B cell (primary cell): Measurements from ENCODE around the gene BABAM2. TPM values are rescaled to one million over a fixed set of nuclear protein-coding genes. Genes with fewer than 3 reads are reported as not detected.

ENCODE experiments used
- ATAC-seq: fragments of 200-7000 bp; cut with Tn5 transposase; one replicate; pipeline ENCODE4 v1.10.0; 2021; ENCODE audit warnings: low read depth, mild to moderate bottlenecking, moderate number of reproducible peaks, moderate library complexity
- CTCF ChIA-PET: fragments of 350-600 bp; sonication (Branson Sonifier 250); formaldehyde crosslinking; loops from one replicate; lab custom pipeline; 2021; ENCODE audit warnings: antibody characterized with exemption, inconsistent platforms; lab: Charles Lee
- POLR2A ChIA-PET: fragments of 350-600 bp; sonication (Branson Sonifier 250); formaldehyde crosslinking; loops from one replicate; lab custom pipeline; 2021; ENCODE audit warnings: antibody characterized with exemption; lab: Charles Lee
- DNase-seq: peaks from one replicate; pipeline ENCODE4 v3.0.0; 2013
- H2AFZ ChIP-seq: 2 replicates; pipeline ENCODE4 v1.6.1; 2012; ENCODE audit warnings: mild to moderate bottlenecking, low read depth, low read length; ENCODE audit not compliant: insufficient read depth, poor library complexity, severe bottlenecking
- H3K27ac ChIP-seq, 2 donors: 1 replicate in 1 of 2; 2 replicates in 1 of 2; pipeline ENCODE4 v1.5.1; 2012 to 2013; ENCODE audit warnings: low read length in 2 of 2, mild to moderate bottlenecking in 2 of 2, moderate library complexity in 1 of 2
- H3K27me3 ChIP-seq, 4 experiments: fragments of 200-600 bp in 1 of 4; sonication (generic) in 1 of 4; replicated peaks in 1 of 4; 1 replicate in 2 of 4; 2 replicates in 2 of 4; pipeline versions ENCODE4 v1.6.1 to v1.7.0; 2013 to 2016; ENCODE audit warnings: low read length in 3 of 4, mild to moderate bottlenecking in 2 of 4, mixed read lengths in 1 of 4, moderate library complexity in 1 of 4; ENCODE audit not compliant: insufficient read depth in 4 of 4, control insufficient read depth in 3 of 4; ENCODE audit errors: control extremely low read depth in 1 of 4
- H3K36me3 ChIP-seq, 2 experiments: replicated peaks in 1 of 2; 1 replicate in 1 of 2; 2 replicates in 1 of 2; pipeline versions ENCODE4 v1.6.1 to v1.7.1; 2013; ENCODE audit warnings: low read length in 1 of 2; ENCODE audit not compliant: insufficient read depth in 2 of 2, control insufficient read depth in 1 of 2; ENCODE audit errors: control extremely low read depth in 1 of 2, extremely low read depth in 1 of 2
- H3K4me1 ChIP-seq, 2 donors: fragments of 200-600 bp in 1 of 2; sonication (generic) in 1 of 2; 1 replicate in 1 of 2; 2 replicates in 1 of 2; pipeline versions ENCODE4 v1.5.1 to v1.6.1; 2013 to 2017; ENCODE audit warnings: low read length in 2 of 2; ENCODE audit not compliant: control insufficient read depth in 2 of 2, insufficient read depth in 2 of 2
- H3K4me2 ChIP-seq: replicated peaks from 2 replicates; pipeline ENCODE3; 2012; ENCODE audit warnings: mild to moderate bottlenecking, low read depth, low read length; ENCODE audit not compliant: poor library complexity, severe bottlenecking
- H3K4me3 ChIP-seq, 5 experiments: fragments of 200-600 bp in 1 of 5; sonication (generic) in 1 of 5; 1 replicate in 3 of 5; 2 replicates in 2 of 5; pipeline versions ENCODE4 v1.5.1 to v1.7.0; 2011 to 2016; ENCODE audit warnings: low read length in 4 of 5, mild to moderate bottlenecking in 4 of 5, low read depth in 2 of 5, control low read depth in 1 of 5, moderate library complexity in 1 of 5; ENCODE audit not compliant: insufficient read depth in 1 of 5; ENCODE audit errors: control extremely low read depth in 1 of 5, extremely low read depth in 1 of 5
- H3K79me2 ChIP-seq: fragments of 200-600 bp; sonication (generic); one replicate; pipeline ENCODE4 v1.6.0; 2016; ENCODE audit warnings: low read length; ENCODE audit not compliant: control insufficient read depth, insufficient read depth
- H3K9ac ChIP-seq: fragments of 200-600 bp; sonication (generic); 2 replicates; pipeline ENCODE4 v1.6.1; 2017; ENCODE audit warnings: mild to moderate bottlenecking, low read length, moderate library complexity
- H3K9me3 ChIP-seq, 3 donors: one replicate each; pipeline versions ENCODE4 v1.6.1 to v1.7.1; 2013; ENCODE audit warnings: low read length in 2 of 3; ENCODE audit not compliant: control insufficient read depth in 2 of 3, insufficient read depth in 1 of 3; ENCODE audit errors: control extremely low read depth in 1 of 3
- H4K20me1 ChIP-seq: 2 replicates; pipeline ENCODE4 v1.6.0; 2012; ENCODE audit warnings: mild to moderate bottlenecking, low read length; ENCODE audit not compliant: insufficient read depth, control insufficient read depth, poor library complexity, severe bottlenecking
- H3K27ac Mint-ChIP-seq: one replicate; pipeline ENCODE4 v1.8.0; 2021; ENCODE audit warnings: mixed read lengths
- H3K27me3 Mint-ChIP-seq: one replicate; pipeline ENCODE4 v1.8.0; 2021; ENCODE audit warnings: mixed read lengths
- H3K4me1 Mint-ChIP-seq: one replicate; pipeline ENCODE4 v1.8.0; 2021; ENCODE audit warnings: mixed read lengths
- H3K4me3 Mint-ChIP-seq: one replicate; pipeline ENCODE4 v1.8.0; 2021; ENCODE audit warnings: mixed read lengths
- H3K9me3 Mint-ChIP-seq: one replicate; pipeline ENCODE4 v1.8.0; 2022; ENCODE audit warnings: mixed read lengths; ENCODE audit not compliant: insufficient read depth
- EZH2 ChIP-seq: IDR thresholded peaks from 2 replicates; pipeline ENCODE4 v1.6.1; 2012; ENCODE audit warnings: borderline replicate concordance, low read depth, mild to moderate bottlenecking, moderate library complexity, low read length; ENCODE audit not compliant: insufficient read depth, poor library complexity, severe bottlenecking
- whole genome bisulfite sequencing: methylation state at CpG from one replicate; pipeline ENCODE4 v1.1.5; 2013; ENCODE audit warnings: missing lambda C conversion rate; ENCODE audit not compliant: insufficient coverage; 5-methylcytosine and 5-hydroxymethylcytosine counted together
- intact Hi-C: fragments of 100-400 bp; cut with micrococcal nuclease; formaldehyde crosslinking; loops from one replicate; pipeline ENCODE4 v1.10.0; 2022
- polyA plus RNA-seq: library from polyadenylated mRNA; depleted of rRNA; stranded (reverse); fragments of >200 nt; gene quantifications from 2 replicates; pipeline ENCODE4 v1.2.3, GENCODE V29; 2012
- total RNA-seq, 2 donors: library from RNA; stranded (reverse); fragments of 120-200 nt in 1 of 2; gene quantifications; 1 replicate in 1 of 2; 2 replicates in 1 of 2; pipeline versions ENCODE4 v1.2.3 to v1.2.4, GENCODE V29; 2013 to 2022
- TF ChIP-seq, protein P1 (sequence below): fragments of 200-600 bp; IDR thresholded peaks from one replicate; pipeline ENCODE4 v1.8.0; 2022; ENCODE audit warnings: antibody characterized with exemption, mild to moderate bottlenecking

Gene BABAM2
- total and polyA plus RNA-seq, 2 donors (not counting 1 experiment from before 2014, with no cell fraction given) = 22.3 to 69.6 TPM

DNA sequence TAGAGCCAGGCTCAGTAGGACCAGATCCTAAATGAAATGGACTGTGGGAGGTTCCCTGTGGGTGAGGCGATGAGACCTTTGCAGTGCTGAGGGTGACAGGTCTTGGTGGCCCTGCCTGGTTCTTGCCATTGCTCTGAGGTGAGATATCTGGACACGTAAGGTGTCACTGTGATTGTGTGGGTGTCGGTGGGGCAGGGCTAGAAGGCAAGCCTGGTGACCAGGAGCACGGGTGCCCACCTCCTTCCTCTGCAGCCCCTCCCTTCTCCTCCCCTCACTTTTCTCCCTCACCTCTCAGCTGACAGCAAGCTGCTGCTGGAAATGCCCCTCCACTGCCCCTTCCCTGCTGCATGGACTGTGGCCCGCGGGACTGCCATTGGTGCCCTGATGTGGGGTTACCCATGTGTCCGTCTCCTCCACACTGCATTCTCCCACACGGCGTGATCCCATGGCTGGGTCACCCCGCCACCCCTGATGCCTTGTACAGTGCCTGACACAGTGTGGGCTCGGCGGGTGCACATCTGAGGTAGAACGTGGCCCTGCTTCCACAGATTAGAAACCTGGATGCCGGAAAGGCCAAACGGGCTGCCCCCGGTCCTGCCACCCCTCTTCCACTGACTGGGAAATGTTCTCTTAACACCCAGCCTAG, 446.6 kb downstream of the BABAM2 start:
- TF ChIP-seq, protein P1, sequence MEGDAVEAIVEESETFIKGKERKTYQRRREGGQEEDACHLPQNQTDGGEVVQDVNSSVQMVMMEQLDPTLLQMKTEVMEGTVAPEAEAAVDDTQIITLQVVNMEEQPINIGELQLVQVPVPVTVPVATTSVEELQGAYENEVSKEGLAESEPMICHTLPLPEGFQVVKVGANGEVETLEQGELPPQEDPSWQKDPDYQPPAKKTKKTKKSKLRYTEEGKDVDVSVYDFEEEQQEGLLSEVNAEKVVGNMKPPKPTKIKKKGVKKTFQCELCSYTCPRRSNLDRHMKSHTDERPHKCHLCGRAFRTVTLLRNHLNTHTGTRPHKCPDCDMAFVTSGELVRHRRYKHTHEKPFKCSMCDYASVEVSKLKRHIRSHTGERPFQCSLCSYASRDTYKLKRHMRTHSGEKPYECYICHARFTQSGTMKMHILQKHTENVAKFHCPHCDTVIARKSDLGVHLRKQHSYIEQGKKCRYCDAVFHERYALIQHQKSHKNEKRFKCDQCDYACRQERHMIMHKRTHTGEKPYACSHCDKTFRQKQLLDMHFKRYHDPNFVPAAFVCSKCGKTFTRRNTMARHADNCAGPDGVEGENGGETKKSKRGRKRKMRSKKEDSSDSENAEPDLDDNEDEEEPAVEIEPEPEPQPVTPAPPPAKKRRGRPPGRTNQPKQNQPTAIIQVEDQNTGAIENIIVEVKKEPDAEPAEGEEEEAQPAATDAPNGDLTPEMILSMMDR = no peak
- no peak for TF ChIP-seq EZH2
- Histone ChIP-seq H4K20me1 (no peaks in the 10 kb centered on the region), H3K36me3 (no peaks in the 10 kb centered on the region), H3K27me3 (no peaks in the 10 kb centered on the region), H2AFZ (no peak overlapping the region), H3K4me1 (no peaks in the 10 kb centered on the region), H3K9ac (no peak overlapping the region), H3K27ac (no peak overlapping the region), H3K9me3 (no peaks in the 10 kb centered on the region), H3K4me2 (no peak overlapping the region), H3K4me3 (no peak overlapping the region), H3K79me2 (no peaks in the 10 kb centered on the region)
- DNase-seq (no peak), ATAC-seq (no peak)
- peak overlapping the region; percentile 37 for H3K27ac Mint-ChIP-seq
- WGBS = 84% methylated on average over 13 of the region's 16 CpGs
- no peaks in the 10 kb centered on the region for H3K4me1 Mint-ChIP-seq
- H3K4me3 Mint-ChIP-seq = no peak overlapping the region
- POLR2A ChIA-PET = no interaction called here
- H3K27me3 Mint-ChIP-seq = no peaks in the 10 kb centered on the region
- CTCF ChIA-PET = no interaction called here
- intact Hi-C loops = no loop called here
- H3K9me3 Mint-ChIP-seq = no peaks in the 10 kb centered on the region

DNA sequence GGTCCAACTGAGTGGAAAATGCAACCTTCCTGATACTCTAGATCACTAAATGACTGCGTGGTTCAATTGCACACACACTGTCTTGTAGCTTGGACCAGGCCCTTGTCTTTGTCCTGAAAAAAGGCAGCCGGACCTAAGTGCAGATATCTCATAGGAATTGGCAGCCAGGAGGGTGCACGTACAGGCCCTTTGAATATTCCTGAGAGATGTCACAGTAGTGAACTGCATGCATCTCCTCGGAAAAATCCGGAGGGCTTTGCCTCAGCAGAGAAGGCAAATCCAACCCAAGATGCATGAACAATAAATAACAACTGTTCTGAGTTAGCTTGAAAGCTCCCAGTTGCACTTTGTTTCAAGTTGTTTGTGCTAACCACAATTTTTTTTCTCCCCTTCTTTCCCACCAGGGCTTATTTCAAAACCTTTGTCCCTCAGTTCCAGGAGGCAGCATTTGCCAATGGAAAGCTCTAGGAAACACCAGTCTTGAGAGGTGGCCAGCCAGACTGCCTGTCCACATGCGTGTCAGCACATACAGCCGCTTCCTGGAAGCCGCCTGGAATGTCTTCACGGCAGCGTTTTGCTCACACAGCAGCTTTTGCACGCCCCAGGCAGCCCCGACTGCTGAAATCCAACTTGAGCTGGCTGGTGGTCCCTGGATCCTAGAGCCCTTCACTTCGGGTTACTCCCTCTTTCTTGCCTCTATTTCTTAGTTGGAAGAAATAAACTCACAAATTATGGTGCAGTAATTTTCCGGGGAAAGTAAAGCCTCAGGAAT, 447.7 kb downstream of the BABAM2 start:
- ChIA-PET POLR2A (no interaction called here), CTCF (no interaction called here)
- no peaks in the 10 kb centered on the region for H3K4me1 Mint-ChIP-seq
- Histone ChIP-seq H3K4me2 (no peak overlapping the region), H3K9me3 (no peaks in the 10 kb centered on the region), H3K27me3 (no peaks in the 10 kb centered on the region), H3K27ac (no peak overlapping the region), H2AFZ (no peak overlapping the region), H3K4me3 (no peak overlapping the region), H4K20me1 (no peaks in the 10 kb centered on the region), H3K4me1 (no peaks in the 10 kb centered on the region), H3K79me2 (no peaks in the 10 kb centered on the region), H3K9ac (no peak overlapping the region), H3K36me3 (no peaks in the 10 kb centered on the region)
- H3K9me3 Mint-ChIP-seq = no peaks in the 10 kb centered on the region
- intact Hi-C loops = no loop called here
- H3K27me3 Mint-ChIP-seq = no peaks in the 10 kb centered on the region
- no peak overlapping the region for H3K4me3 Mint-ChIP-seq
- peak overlapping the region; percentile 15 for H3K27ac Mint-ChIP-seq
- ATAC-seq (no peak), DNase-seq (no peak)
- TF ChIP-seq, protein P1 = no peak
- no peak for TF ChIP-seq EZH2
- 96% methylated on average over 13 of the region's 14 CpGs for WGBS
